Measurements from ENCODE around the gene PITX1. TPM values are rescaled to one million over a fixed set of nuclear protein-coding genes. Genes with fewer than 3 reads are reported as not detected.

The PITX1 gene
- total RNA-seq, 2 donors from 2014 or later = 1.3 to 2.4 TPM

- no peaks in the 10 kb centered on the region for H3K27me3 ChIP-seq (ENCODE audit: control insufficient read depth, insufficient read depth, low read length, poor library complexity, severe bottlenecking)
- no peak overlapping the region for H3K27ac Mint-ChIP-seq
These were observed 54.6 kb downstream of the PITX1 start for GRCh38 chr5:134979416-134979815.

More at GRCh38 chr5:134979416-134979815, 54.6 kb downstream of the PITX1 start:
- WGBS, 2 experiments (ENCODE audit: insufficient coverage in 1 of 2, insufficient read length in 1 of 2) = 87 to 91% methylated on average over 3 of the region's 3 CpGs
- TF ChIP-seq CTCF (conservative IDR thresholded peaks at IDR 0.05) = no peak
- Mint-ChIP-seq H3K36me3 (ENCODE audit: low read depth) (peaks cover 49% of the 10 kb centered on the region), H3K27me3 (ENCODE audit: insufficient read depth) (peaks cover 2% of the 10 kb centered on the region), H3K4me3 (no peak overlapping the region), H3K9me3 (peaks cover 87% of the 10 kb centered on the region), H3K4me1 (no peaks in the 10 kb centered on the region)
- Histone ChIP-seq H3K36me3 (ENCODE audit: control insufficient read depth, insufficient read depth, low read length) (no peaks in the 10 kb centered on the region), H3K4me3 (ENCODE audit: low read length) (no peak overlapping the region), H3K4me1 (ENCODE audit: control insufficient read depth, insufficient read depth, low read length) (no peaks in the 10 kb centered on the region), H3K9ac (ENCODE audit: extremely low read depth, low read length, poor library complexity, severe bottlenecking) (no peak overlapping the region), H3K9me3 (ENCODE audit: control insufficient read depth, low read length) (peaks cover 89% of the 10 kb centered on the region), H3K27ac (ENCODE audit: low read depth, low read length) (no peak overlapping the region)
- DNase-seq = no peak

Other genes starting within 250 kb of the PITX1 start
- gene C5orf24, start 188.3 kb downstream of the PITX1 start, total RNA-seq = 10 to 100 TPM; 33.8 to 41.0 TPM
- gene TXNDC15, start 159.9 kb downstream of the PITX1 start, total RNA-seq = 10 to 100 TPM; 34.0 to 37.0 TPM
- gene PCBD2, start 129.1 kb downstream of the PITX1 start, total RNA-seq = 10 to 100 TPM in 1 of 2 donors, 1 to 10 TPM in 1; 9.1 to 12.6 TPM
- gene CATSPER3, start 66.3 kb downstream of the PITX1 start, total RNA-seq = under 1 TPM; 0.64 to 0.68 TPM

Data from endodermal cell (in vitro differentiated cells).